Measurements from ENCODE around the gene MT3.
"Not testable (repeated sequence)": the region's sequence is repeated elsewhere in the genome, so short reads cannot be mapped to it uniquely, and the experiment has no call there.

Gene MT3

DNA sequence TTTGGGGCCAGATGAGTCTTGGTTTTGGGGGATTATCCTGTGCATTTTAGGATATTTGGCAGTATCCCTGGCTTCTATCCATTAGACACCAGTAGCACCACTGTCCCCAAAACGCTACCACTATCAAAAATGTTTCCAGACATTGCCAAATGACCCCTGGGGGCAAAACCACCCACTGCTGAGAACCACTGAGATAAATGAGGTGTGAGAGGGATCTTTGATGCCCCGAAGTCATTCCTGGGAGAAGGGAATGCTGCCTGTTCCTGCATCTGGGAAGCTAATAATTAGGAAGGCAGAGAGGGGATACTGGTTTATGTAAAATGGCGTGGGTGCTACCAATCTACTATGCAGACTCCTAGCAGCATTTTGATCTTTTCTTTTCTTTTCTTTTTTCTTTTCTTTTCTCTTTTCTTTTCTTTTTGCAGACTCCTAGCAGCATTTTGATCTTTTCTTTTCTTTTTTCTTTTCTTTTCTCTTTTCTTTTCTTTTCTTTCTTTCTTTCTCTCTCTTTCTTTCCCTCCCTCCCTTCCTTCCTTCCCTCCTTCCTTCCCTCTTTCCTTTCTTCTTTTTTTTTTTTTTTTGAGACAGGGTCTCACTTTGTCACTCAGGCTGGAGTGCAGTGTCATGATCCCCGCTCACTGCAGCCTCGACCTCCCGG lies 8.8 kb upstream of the MT3 start:
- DNase-seq (ENCODE audit: low spot score) = no peak

DNA sequence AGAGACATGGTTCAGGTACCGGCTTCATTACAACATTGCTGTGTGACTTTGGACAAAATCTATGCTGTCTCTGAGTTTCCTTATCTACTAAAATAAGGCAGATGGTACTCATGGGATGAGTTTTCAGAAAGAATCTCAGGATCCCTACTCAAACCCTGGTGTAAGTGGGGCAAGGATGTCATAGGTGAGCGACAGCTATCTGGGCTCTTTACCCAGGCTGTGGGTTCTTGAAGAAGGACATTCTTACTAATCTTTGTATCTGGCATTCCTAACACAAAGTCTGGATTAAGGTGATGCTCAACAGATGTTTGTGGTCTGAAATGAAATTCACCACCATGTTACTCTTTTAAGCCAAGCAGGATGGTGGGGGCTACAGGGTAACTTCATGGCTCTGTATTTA lies 6.4 kb upstream of the MT3 start:
- not testable (repeated sequence) for DNase-seq (ENCODE audit: low spot score)

DNA sequence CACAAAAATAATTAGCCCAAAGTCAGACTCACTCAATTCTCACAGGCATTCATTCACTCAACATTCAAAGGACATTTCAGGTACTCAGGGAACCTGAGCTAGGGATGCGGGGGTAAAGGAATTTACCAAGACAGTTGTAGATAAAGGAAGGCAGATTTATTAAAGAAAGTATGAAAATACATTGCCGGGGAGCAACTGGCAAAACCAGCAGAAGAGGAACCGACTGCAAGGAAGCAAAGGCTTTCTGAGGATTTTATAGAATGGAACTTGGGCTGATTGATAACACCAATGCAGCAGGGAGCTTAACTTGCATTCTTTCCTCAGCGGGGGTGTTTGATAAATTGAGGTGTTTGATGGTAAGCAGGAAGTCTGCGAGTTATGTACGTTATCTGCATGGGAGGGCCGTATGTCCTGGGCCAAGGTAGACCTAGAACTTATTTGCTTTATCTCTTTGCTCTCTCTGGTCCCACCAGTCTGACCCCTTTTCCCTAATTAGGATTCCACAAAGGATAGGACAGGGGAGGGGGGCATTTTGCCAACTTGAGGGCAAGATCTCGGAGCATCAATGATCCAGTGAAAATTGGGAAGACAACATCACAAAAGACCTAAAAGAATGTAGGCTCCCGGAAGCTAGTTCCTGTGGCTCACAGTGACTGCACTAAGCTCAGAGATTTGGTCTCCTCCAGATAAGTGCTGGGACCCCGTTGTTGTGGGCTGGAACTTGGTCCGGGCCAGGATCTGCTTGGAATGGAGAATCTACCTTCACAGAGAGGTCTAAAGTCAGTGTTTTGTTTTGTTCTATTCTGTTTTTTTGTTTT lies 5.8 kb upstream of the MT3 start:
- no peak for DNase-seq (ENCODE audit: low spot score)

DNA sequence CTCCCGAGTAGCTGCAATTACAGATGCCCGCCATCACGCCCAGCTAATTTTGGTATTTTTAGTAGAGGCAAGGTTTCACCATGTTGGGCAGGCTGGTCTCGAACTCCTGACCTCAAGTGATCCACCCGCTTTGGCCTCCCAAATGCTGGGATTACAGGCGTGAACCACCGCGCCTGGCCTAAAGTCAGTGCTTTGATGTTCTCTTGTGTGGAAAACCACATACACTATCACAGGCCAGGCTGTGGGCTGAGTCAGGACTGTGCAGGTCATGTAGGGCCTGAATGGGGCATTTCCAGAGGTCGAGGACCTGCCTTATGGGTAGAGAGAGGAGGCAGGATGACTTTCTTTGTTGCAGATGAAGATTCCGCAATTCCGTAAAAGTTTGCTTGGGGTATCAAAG lies 5.1 kb upstream of the MT3 start:
- no peak for DNase-seq (ENCODE audit: low spot score)

DNA sequence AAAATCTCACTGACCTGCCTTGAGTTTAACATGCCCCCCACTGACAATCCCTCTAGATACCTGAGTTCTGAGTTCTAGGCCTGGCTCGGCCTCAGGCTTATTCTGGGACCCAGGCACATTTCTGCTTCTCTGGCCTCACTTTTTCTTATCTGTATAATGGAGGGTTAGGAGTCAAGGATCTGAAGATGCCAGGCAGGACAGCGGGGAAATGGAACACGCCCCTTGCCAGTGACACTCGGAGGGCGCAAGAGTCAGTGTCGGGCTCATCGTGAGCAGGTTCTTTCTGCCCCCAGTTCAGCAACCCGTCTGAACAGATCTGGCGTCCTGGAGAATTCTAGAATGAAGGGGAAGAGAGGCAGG lies 567 bp upstream of the MT3 start:
- no peak for DNase-seq (ENCODE audit: low spot score)

DNA sequence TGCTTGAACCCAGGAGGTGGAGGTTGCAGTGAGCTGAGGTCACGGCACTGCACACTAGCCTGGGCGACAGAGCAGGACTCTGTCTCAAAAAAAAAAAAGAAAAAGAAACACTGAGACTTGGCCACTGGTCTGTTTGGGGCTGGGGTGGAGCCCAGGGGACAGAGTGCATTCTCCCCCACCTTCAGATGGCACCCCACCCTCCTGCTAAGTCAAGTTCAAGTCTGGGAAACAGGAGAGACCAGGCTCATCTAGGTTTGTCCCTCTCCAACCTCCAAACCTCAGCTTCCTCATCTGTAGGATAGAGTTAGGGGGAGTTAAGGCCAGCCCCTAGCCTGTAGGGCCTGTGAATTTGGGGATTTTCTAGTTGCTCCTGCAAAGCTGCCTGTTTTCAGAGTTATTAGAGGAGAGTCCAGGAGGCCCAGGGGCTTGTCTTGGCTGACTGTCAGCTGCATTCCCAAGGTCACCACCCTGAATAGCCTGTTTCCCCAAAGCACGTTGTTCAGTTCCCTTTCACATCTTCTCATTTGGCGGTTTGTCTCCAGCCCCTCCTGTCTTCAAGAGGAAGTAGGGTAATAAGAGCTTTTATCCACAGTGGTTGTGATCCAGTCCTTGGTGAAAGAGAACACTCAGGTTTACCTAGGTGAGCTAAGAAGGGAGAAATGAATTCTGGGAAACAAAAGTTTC lies 2.2 kb downstream of the MT3 start:
- no peak for DNase-seq (ENCODE audit: low spot score)

DNA sequence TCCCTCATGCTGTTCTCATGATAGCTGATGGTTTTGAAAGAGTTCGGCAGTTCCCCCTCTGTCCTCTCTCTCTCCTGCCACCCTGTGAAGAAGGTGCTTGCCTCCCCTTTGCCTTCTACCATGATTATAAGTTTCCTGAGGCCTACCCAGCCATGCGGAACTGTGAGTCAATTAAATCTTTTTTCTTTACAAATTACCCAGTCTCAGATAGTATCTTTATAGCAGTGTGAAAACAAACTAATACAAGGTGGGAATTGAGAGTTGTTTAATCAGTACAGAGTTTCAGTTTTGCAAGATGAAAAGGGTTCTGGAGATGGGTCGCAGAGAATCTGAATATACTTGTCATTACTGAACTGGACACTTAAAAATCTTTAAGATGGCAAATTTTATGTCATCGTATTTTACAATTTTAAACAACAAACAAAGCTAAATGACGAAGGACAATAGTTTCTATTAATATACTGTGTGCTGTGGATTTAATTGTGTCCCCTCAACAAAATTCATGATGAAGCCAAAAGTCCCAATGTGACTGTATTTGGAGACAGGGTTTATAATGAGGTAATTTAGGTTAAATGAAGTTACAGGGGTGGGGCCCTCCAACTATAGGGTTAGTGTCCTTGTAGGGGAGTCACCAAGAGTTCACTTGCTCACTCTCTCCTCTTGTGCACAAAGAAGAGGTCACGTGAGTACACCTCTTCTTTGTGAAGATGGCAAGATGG lies 4.4 kb downstream of the MT3 start:
- DNase-seq (ENCODE audit: low spot score) = no peak

DNA sequence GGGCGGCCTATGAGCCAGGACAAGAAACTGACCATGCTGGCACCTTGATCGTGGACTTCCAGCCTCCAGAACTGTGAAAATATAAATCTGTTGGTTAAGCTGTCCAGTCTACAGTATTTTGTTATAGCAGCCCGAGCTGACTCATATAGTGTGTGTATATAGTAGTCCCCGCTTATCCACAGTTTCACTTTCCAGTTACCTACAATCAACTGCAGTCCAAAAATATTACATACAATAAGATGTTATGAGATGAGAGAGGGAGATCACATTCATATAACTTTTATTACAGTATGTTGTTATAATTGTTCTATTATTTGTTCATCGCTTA lies 4.9 kb downstream of the MT3 start:
- DNase-seq (ENCODE audit: low spot score) = no peak

DNA sequence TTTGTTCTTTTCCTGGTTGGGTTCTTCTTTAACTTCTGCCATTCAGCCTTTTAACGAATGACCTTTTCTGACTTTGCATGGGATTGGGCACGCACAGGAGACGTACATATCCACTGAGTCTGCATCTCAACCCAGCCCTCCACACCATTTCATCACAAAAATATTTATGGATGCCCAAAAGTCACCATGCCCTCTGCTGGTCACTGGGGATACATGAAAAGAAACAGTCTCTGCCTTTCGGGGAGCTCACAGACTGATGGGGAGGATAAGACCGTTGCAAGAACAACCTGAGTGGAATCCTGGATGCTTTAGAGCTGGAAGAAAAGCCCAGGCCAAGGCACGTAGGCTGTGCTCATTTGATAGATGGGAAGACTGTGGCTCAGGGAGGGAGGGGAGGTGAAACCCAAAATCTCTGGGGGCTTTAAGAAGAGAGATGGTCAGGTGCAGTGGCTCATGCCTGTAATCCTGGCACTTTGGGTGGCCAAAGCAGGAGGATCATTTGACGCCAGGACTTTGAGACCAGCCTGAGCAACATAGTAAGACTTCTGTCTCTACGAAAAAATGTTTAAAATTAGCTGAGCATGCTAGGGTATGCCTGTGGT lies 11.2 kb downstream of the MT3 start:
- DNase-seq (ENCODE audit: low spot score) = peak; percentile 76

DNA sequence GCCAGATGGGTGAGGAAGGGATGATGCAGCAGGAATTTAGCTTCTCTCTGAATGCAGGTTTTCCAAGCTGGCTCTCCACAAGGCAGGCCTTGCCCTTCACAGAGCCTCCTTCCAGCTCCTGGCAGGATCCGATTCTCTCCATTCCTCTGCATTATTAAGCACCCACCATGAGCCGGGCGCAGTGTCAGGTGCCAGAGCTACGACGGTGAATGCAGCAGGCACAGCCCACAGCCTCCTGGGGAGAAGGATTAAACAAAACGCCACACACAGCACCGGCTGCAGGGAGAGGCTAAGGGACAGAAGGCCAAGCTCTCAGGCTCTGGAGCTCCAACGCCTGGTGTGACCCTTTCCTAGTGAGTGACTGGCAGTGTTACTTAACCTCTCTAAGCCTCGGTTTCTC lies 12.0 kb downstream of the MT3 start:
- no peak for DNase-seq (ENCODE audit: low spot score)

DNA sequence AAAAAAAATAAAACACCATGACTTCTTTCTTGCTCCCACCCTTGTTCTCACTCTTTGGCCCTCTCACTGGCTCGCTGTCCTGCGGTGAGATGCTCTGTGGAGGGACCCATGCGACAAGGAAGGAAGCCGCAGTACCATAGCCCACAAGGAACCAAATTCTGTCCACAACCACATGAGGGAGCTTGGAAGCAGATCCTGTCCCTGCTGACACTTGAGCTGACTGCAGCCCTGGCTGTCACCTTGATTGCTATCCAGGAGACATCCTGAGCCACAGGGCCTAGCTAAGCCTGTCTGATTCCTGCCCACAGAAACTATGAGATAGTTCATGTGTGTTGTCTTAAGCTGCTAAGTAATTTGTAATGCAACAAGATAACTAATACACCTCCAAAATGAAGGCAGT lies 14.3 kb downstream of the MT3 start:
- DNase-seq (ENCODE audit: low spot score) = peak; percentile 26

DNA sequence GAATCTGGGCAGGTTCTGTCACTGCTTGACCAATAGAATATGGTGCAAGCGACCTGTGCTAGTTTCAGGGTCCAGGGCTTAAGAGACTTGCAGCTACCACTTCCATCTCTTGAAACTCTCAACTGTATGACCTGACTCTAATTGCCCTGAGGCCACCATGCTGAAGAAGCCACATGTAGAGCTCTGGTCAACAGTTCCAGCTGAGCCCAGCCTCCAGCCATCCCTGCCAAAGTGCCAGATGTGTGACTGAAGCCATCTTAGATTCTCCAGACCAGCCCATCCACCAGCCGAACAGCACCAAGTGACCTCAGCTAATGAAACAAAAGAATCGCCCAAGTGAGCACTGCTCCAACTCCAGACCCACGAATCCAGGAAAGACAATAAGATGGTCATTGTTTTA lies 15.6 kb downstream of the MT3 start:
- DNase-seq (ENCODE audit: low spot score) = no peak

DNA sequence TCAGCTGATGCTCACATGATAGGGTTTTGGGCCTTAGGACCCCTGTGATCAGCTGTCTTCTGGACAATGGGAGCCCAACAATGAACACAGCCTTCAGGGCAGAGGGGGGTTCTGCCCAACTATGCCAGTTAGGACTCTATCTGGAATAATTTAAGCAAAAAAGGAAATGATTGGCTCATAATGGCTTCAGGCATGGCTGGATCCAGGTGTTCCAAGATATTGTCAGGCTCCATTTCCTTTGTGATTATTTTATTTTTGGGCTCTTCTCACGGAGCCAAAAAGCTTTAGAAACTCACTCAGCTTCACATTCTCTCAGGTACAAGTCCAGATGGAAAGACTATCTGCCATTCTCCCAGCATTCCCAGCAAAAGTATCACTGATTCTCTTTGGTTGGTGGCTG lies 16.1 kb downstream of the MT3 start:
- DNase-seq (ENCODE audit: low spot score) = no peak

DNA sequence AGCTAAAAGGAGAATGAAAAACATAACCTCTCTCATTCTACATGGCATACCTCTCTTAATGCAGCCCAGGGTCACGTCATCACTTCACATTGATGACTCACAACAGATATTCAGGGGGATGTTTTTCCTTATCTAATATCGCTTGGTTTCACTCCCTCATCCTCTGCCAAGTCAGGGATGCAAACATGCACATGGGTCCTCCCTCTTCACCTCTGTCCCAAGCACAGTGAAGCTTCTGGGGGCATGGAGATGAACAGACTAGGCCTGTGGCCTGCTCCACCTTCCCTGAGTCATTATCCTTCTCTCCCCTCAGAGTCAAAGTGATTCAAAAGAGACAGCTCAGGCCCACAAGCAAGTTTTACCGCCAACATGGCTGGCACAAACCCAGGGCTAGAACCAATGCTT lies 16.7 kb downstream of the MT3 start:
- DNase-seq (ENCODE audit: low spot score) = peak; percentile 72

DNA sequence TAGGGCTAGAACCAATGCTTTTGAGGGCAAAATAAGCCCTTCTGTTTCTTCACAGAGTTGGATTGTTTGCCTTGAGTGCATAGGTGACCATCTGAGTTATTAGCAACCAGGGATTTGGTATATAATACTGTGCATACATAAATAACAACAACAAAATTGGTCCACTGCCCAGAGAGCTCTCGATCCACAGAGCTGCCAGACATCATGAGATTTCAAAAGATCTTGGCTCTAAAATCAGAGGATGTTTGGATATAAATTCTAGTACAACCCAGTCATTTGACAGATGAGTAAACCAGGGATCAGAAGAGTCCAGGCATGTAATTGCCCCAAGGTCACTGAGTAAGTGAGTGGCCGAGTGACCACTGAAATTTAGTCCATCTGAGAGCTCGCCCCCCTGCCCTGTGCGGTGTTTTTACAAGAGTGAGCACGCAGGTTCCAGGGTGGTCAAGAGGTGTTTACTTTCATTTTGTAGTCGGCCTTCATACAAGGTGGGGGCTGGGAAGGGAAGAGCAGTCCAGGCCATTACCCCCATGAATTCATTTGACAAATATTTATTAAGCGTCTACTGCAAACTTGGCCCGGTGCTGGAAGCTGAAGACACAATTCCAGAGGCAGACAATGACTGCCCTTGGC lies 17.3 kb downstream of the MT3 start:
- peak; percentile 73 for DNase-seq (ENCODE audit: low spot score)

DNA sequence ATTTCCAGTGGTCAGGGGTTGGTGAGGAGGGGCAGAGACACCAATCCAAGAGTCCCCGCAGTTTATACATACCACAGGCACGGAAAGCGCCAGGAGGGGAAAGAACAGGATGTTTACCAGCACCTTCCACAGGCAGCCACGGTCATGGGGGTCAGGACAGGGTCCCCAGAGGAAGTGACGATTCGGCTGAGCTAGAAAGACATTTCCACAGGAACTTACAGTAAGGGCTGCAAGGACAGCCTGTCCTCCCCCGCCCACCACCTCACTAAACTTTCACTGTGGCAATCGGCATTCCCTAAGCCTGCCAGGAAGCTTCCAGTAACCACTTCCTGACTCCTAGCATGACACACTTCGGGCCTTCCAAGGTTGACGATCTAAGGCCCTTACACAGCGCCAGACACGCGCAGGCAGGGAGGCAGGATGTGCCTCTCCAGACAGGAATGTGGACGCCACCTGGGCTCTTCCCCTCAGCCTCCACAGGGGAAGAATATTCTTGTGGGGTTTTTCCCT lies 17.8 kb downstream of the MT3 start:
- DNase-seq (ENCODE audit: low spot score) = peak; percentile 91

DNA sequence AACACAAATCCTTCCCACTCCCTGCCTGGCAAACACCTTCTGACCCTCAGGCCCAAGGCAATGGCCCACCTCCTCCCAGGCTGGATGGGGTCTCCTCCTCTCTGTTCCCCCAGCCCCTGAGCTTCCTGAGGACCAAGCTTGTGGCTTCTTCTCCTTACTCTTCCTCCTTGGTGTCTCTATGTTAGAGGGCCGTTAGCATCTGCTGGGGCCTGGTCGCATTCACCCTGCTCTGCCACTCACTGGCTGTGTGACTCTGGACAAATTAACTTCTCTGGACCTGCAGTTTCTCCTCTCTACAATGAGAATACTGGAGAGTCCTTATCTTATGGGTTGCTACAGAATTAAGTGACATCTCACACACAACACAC lies 18.3 kb downstream of the MT3 start:
- no peak for DNase-seq (ENCODE audit: low spot score)

DNA sequence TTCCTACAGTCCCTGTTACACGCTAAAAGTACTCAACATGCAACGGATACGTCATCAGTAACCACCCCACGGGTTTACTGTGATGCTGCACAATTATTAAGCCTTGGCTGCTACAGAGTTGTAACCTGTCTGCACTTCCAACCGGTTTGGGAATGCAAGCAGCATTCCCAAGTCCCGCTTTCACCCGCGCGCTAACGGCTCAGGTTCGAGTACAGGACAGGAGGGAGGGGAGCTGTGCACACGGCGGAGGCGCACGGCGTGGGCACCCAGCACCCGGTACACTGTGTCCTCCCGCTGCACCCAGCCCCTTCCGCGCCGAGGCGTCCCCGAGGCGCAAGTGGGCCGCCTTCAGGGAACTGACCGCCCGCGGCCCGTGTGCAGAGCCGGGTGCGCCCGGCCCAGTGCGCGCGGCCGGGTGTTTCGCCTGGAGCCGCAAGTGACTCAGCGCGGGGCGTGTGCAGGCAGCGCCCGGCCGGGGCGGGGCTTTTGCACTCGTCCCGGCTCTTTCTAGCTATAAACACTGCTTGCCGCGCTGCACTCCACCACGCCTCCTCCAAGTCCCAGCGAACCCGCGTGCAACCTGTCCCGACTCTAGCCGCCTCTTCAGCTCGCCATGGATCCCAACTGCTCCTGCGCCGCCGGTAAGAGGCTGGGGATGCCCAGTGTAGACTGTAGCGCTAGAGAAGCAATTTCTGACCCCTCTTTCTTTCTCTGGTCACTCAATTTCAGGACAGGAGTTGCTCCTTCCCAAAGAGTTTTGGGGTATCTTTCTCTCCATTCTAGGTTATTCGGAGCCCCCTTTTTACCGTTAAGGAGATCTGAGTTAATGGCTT lies 18.9 kb downstream of the MT3 start, which contains the start of gene MT2A:
Gene MT2A (plus strand): TSS at position 542 of the 833 bp plus-strand sequence. CDS start 72 bp downstream, at position 614.
- peak; percentile 92 for DNase-seq (ENCODE audit: low spot score)

DNA sequence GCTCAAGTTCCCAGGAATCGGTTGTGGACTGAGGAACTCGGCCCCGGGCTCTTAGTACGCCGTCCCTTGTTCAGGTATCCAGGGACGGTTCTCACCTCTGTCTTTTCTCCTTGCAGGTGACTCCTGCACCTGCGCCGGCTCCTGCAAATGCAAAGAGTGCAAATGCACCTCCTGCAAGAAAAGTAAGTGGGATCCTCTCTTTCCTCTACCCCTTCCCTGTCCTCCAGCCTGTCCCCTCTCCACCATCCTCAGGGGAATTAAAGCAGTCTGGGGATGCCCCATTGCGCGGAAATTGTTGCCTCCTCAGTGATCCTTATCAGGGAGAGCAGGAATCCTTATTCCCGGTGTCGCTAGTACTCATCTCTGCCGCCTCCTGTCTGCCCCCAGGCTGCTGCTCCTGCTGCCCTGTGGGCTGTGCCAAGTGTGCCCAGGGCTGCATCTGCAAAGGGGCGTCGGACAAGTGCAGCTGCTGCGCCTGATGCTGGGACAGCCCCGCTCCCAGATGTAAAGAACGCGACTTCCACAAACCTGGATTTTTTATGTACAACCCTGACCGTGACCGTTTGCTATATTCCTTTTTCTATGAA lies 19.6 kb downstream of the MT3 start:
- no peak for DNase-seq (ENCODE audit: low spot score)

DNA sequence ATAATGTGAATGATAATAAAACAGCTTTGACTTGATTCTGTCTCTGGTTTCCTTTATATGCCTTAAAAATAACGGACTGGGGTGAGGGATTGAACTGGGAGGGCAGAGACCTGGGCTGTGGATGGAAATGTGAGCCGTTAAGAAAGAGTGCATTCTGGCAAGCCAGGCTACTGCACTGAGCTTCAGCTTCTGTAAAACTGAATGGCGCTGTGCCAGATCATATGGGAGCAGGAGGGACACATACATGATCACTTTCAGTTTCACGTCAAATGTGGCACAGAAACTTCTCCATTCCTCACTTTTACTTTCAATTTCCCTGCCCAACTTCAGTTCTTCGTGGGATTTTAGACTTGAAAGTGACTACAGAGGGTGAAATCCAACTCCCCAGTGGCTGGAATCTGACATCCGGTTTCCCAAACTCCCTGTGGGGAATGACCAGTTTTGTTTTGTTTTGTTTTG lies 20.2 kb downstream of the MT3 start:
- peak; percentile 56 for DNase-seq (ENCODE audit: low spot score)
